CD14-positive monocyte (primary cell): ENCODE measurements around the gene NDUFAF2. TPM values are rescaled to one million over a fixed set of nuclear protein-coding genes. Genes with fewer than 3 reads are reported as not detected.
A peak's percentile ranks its signal among the peaks of the same experiment; 100 is the strongest.

Experiments used
- DNase-seq, 3 donors: peaks; one replicate each; pipeline ENCODE4 v3.0.0-alpha.2; 2011 to 2022
- H2AFZ ChIP-seq: 2 replicates; pipeline ENCODE4 v1.6.0; 2012; ENCODE audit warnings: mild to moderate bottlenecking, low read depth, low read length, inconsistent platforms; ENCODE audit not compliant: insufficient read depth, poor library complexity, severe bottlenecking
- H3K27ac ChIP-seq, 2 donors: 1 replicate in 1 of 2; 2 replicates in 1 of 2; pipeline ENCODE4 v1.5.1; 2012 to 2013; ENCODE audit warnings: low read length in 2 of 2, control low read depth in 1 of 2, inconsistent platforms in 1 of 2, low read depth in 1 of 2, mild to moderate bottlenecking in 1 of 2
- H3K27me3 ChIP-seq, 2 donors: one replicate each; pipeline versions ENCODE4 v1.6.0 to v1.6.1; 2011 to 2013; ENCODE audit warnings: low read length in 2 of 2; ENCODE audit not compliant: control insufficient read depth in 2 of 2, insufficient read depth in 2 of 2
- H3K36me3 ChIP-seq, 2 donors: replicated peaks in 1 of 2; 1 replicate in 1 of 2; 2 replicates in 1 of 2; pipeline versions ENCODE4 v1.5.1 to v1.6.1; 2012 to 2013; ENCODE audit warnings: low read length in 2 of 2, control low read depth in 1 of 2, inconsistent platforms in 1 of 2, mild to moderate bottlenecking in 1 of 2; ENCODE audit not compliant: insufficient read depth in 2 of 2, control insufficient read depth in 1 of 2
- H3K4me1 ChIP-seq, 2 donors: 1 replicate in 1 of 2; 2 replicates in 1 of 2; pipeline versions ENCODE4 v1.5.1 to v1.6.1; 2012 to 2013; ENCODE audit warnings: low read length in 2 of 2, control low read depth in 1 of 2, inconsistent platforms in 1 of 2, mild to moderate bottlenecking in 1 of 2, moderate library complexity in 1 of 2; ENCODE audit not compliant: insufficient read depth in 2 of 2, control insufficient read depth in 1 of 2
- H3K4me2 ChIP-seq: replicated peaks from 2 replicates; pipeline ENCODE3; 2012; ENCODE audit warnings: low read length, moderate library complexity, mild to moderate bottlenecking; ENCODE audit not compliant: poor library complexity, severe bottlenecking; ENCODE audit errors: extremely low read depth
- H3K4me3 ChIP-seq, 3 experiments: fragments of 200-600 bp in 1 of 3; sonication (generic) in 1 of 3; replicated peaks in 1 of 3; 1 replicate in 2 of 3; 2 replicates in 1 of 3; pipeline ENCODE4 v1.5.1; 2011 to 2013; ENCODE audit warnings: low read length in 3 of 3, mild to moderate bottlenecking in 3 of 3, control low read depth in 2 of 3, low read depth in 2 of 3, inconsistent platforms in 1 of 3, moderate library complexity in 1 of 3
- H3K79me2 ChIP-seq: 2 replicates; pipeline ENCODE4 v1.6.0; 2012; ENCODE audit warnings: mild to moderate bottlenecking, control low read depth, inconsistent platforms, low read length, moderate library complexity; ENCODE audit not compliant: insufficient read depth
- H3K9ac ChIP-seq: 2 replicates; pipeline ENCODE4 v1.6.0; 2017; ENCODE audit warnings: low read length, mild to moderate bottlenecking; ENCODE audit not compliant: insufficient read depth, poor library complexity, severe bottlenecking
- H3K9me3 ChIP-seq, 2 donors: replicated peaks in 1 of 2; 1 replicate in 1 of 2; 2 replicates in 1 of 2; pipeline versions ENCODE4 v1.5.1 to v1.6.1; 2012 to 2013; ENCODE audit warnings: low read length in 2 of 2, control low read depth in 1 of 2; ENCODE audit not compliant: control insufficient read depth in 1 of 2, insufficient read depth in 1 of 2
- H4K20me1 ChIP-seq: 2 replicates; pipeline ENCODE4 v1.6.0; 2012; ENCODE audit warnings: mild to moderate bottlenecking, low read length, control low read depth, moderate library complexity; ENCODE audit not compliant: insufficient read depth
- H3K27ac Mint-ChIP-seq, 7 donors: one replicate each; pipeline ENCODE4 v1.8.0; 2020; ENCODE audit warnings: mild to moderate bottlenecking in 7 of 7, mixed read lengths in 7 of 7, moderate library complexity in 6 of 7, inconsistent platforms in 2 of 7
- H3K27me3 Mint-ChIP-seq, 3 donors: one replicate each; pipeline ENCODE4 v1.8.0; 2021 to 2022; ENCODE audit warnings: low read depth in 3 of 3, mild to moderate bottlenecking in 3 of 3, mixed read lengths in 3 of 3, moderate library complexity in 3 of 3, inconsistent platforms in 1 of 3
- H3K36me3 Mint-ChIP-seq, 2 donors: one replicate each; pipeline ENCODE4 v1.8.0; 2020; ENCODE audit warnings: mixed read lengths in 2 of 2, inconsistent platforms in 1 of 2, mild to moderate bottlenecking in 1 of 2
- H3K4me1 Mint-ChIP-seq: one replicate; pipeline ENCODE4 v1.8.0; 2020; ENCODE audit warnings: mild to moderate bottlenecking, mixed read lengths
- H3K4me3 Mint-ChIP-seq, 2 donors: one replicate each; pipeline ENCODE4 v1.8.0; 2020; ENCODE audit warnings: mild to moderate bottlenecking in 2 of 2, mixed read lengths in 2 of 2, moderate library complexity in 1 of 2
- H3K9me3 Mint-ChIP-seq, 7 donors: one replicate each; pipeline ENCODE4 v1.8.0; 2020 to 2022; ENCODE audit warnings: mixed read lengths in 7 of 7, mild to moderate bottlenecking in 6 of 7, moderate library complexity in 6 of 7, inconsistent platforms in 2 of 7
- WGBS: methylation state at CpG from one replicate; pipeline ENCODE4 v1.1.5; 2013; ENCODE audit warnings: missing lambda C conversion rate; ENCODE audit not compliant: insufficient coverage; 5-methylcytosine and 5-hydroxymethylcytosine counted together
- intact Hi-C, 2 donors: fragments of 100-400 bp; cut with micrococcal nuclease; formaldehyde crosslinking; loops; one replicate each; pipeline versions ENCODE4 v1.15.0 to v1.15.1; 2023
- polyA plus RNA-seq, 3 donors: library from polyadenylated mRNA; depleted of rRNA in 1 of 3; unstranded in 2 of 3; stranded (reverse) in 1 of 3; fragments of 300-500 nt in 2 of 3; fragments of >200 nt in 1 of 3; fragmentation: Illumina TruSeq in 2 of 3; gene quantifications; 1 replicate in 2 of 3; 2 replicates in 1 of 3; pipeline ENCODE4 v1.2.3, GENCODE V29; 2012 to 2021
- TF ChIP-seq, protein P1 (sequence below): fragments of 200-600 bp; IDR thresholded peaks from one replicate; pipeline ENCODE4 v1.8.0; 2022; ENCODE audit warnings: antibody characterized with exemption, mild to moderate bottlenecking

Gene NDUFAF2
- polyA plus RNA-seq, 3 donors: 5.9 to 29.5 (median 25.0) TPM

DNA sequence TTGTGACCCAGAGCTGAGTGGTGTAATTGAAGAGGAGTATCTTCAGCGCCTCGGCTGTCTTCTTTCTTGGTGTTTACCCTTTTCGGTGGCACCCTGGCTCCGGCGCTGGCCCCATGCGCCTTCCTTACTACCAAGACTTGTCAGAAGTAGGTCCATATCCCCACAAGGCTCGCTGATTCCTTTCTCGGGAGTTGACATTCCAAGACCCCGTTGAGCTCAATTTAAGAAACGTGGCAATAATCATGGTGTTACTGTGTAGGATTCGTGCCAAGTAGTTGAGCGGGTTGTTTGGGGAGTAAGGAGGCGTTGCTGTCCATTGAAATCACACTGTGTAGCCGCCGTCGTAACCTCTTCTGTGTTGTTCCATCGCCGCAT lies 795 bp downstream of the NDUFAF2 start:
- H3K9me3 ChIP-seq: no peaks in the 10 kb centered on the region
- WGBS: 10% methylated on average over 12 of the region's 18 CpGs
- Mint-ChIP-seq H3K9me3 (peaks cover 0 to 1% (median 0%) of the 10 kb centered on the region in 7 donors), H3K4me1 (peaks cover 16% of the 10 kb centered on the region), H3K4me3 (no peak overlapping the region), H3K27ac (peak overlapping the region in 1 of 7 donors; percentile 67), H3K27me3 (no peaks in the 10 kb centered on the region), H3K36me3 (peaks cover 3 to 4% of the 10 kb centered on the region in 2 donors)
- TF ChIP-seq, protein P1, sequence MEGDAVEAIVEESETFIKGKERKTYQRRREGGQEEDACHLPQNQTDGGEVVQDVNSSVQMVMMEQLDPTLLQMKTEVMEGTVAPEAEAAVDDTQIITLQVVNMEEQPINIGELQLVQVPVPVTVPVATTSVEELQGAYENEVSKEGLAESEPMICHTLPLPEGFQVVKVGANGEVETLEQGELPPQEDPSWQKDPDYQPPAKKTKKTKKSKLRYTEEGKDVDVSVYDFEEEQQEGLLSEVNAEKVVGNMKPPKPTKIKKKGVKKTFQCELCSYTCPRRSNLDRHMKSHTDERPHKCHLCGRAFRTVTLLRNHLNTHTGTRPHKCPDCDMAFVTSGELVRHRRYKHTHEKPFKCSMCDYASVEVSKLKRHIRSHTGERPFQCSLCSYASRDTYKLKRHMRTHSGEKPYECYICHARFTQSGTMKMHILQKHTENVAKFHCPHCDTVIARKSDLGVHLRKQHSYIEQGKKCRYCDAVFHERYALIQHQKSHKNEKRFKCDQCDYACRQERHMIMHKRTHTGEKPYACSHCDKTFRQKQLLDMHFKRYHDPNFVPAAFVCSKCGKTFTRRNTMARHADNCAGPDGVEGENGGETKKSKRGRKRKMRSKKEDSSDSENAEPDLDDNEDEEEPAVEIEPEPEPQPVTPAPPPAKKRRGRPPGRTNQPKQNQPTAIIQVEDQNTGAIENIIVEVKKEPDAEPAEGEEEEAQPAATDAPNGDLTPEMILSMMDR: no peak
- no peaks in the 10 kb centered on the region for H3K27me3 ChIP-seq
- peak overlapping the region; percentile 73 for H3K9ac ChIP-seq
- no peak for DNase-seq
- H3K4me2 ChIP-seq: peak overlapping the region; percentile 87
- H3K27ac ChIP-seq: peak overlapping the region; percentile 67 to 92
- peak overlapping the region; percentile 58 to 95 (median 85) for H3K4me3 ChIP-seq
- peaks cover 25 to 26% of the 10 kb centered on the region in 2 donors for H3K4me1 ChIP-seq
- intact Hi-C loops: loop anchor here in 1 of 2 donors (10.0 kb wide), 1 partner anchor 459 kb away; no protein-coding TSS in a partner anchor
- H3K36me3 ChIP-seq: peaks cover 0 to 2% of the 10 kb centered on the region in 2 donors
- peaks cover 42% of the 10 kb centered on the region for H3K79me2 ChIP-seq
- H4K20me1 ChIP-seq: no peaks in the 10 kb centered on the region
- peak overlapping the region; percentile 82 for H2AFZ ChIP-seq

DNA sequence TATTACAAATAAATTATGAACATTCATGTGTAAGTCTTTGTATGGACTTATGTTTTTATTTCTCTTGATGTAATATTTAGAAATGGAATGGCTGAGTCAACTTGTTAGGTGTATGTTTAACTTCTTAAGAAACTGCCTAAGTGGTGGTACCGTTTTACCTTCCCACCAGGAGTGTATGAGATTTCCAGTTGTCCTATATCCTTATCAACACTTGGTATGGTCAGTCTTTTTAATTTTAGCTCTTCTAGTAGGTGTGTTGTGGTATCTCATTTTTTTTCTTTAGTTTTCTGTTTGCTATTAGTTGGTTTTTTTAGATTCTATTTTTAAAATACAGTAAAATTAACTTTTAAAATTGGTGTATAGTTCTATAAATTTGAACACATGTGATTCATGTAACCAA lies 3.7 kb downstream of the NDUFAF2 start:
- Histone ChIP-seq H2AFZ (no peak overlapping the region), H3K27ac (no peak overlapping the region), H3K36me3 (no peaks in the 10 kb centered on the region), H3K4me3 (no peak overlapping the region), H3K4me1 (peaks cover 15 to 20% of the 10 kb centered on the region in 2 donors), H3K4me2 (no peak overlapping the region), H3K9me3 (no peaks in the 10 kb centered on the region), H3K27me3 (no peaks in the 10 kb centered on the region), H3K9ac (no peak overlapping the region), H3K79me2 (peaks cover 18% of the 10 kb centered on the region), H4K20me1 (no peaks in the 10 kb centered on the region)
- Mint-ChIP-seq H3K27me3 (no peaks in the 10 kb centered on the region), H3K4me3 (no peak overlapping the region), H3K9me3 (peaks cover 0 to 2% (median 0%) of the 10 kb centered on the region in 7 donors), H3K4me1 (peaks cover 13% of the 10 kb centered on the region), H3K36me3 (no peaks in the 10 kb centered on the region), H3K27ac (no peak overlapping the region)
- intact Hi-C loops: loop anchor here in 1 of 2 donors (10.0 kb wide), 1 partner anchor 456 kb away; no protein-coding TSS in a partner anchor
- no CpG with 5 or more reads among the region's 1 CpG for WGBS
- DNase-seq: no peak
- TF ChIP-seq, protein P1: no peak
